T-helper 1 cell treated with Interleukin-12 subunit alpha and Interleukin-12 subunit beta and Interleukin-4 antibody, amounts not matched to agents 30 ng/mL and 1 ng/mL, for 36 hours (primary cell): ENCODE results near the gene CDH13. TPM values are rescaled to one million over a fixed set of nuclear protein-coding genes. Genes with fewer than 3 reads are reported as not detected.

Experiments used
- intact Hi-C: fragments of 100-400 bp; cut with micrococcal nuclease; formaldehyde crosslinking; loops from one replicate; pipeline ENCODE4 v1.15.1; 2024
- total RNA-seq: library from RNA; stranded (reverse); gene quantifications from 2 replicates; pipeline ENCODE4 v1.2.3, GENCODE V29; 2022

Gene CDH13
- total RNA-seq, 1 donor from 2014 or later: not detected

DNA sequence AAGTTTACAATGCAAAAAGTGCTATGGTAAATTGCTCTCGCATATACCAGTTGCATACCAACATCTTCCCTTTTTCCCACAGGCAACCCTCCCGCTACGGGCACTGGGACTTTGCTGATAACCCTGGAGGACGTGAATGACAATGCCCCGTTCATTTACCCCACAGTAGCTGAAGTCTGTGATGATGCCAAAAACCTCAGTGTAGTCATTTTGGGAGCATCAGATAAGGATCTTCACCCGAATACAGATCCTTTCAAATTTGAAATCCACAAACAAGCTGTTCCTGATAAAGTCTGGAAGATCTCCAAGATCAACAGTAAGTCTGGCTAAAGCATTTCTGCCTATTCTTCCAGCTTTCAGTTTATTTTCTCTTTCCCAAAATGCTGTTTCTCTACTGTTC is 1153.1 kb downstream of the CDH13 start:
- intact Hi-C loops: no loop called here

DNA sequence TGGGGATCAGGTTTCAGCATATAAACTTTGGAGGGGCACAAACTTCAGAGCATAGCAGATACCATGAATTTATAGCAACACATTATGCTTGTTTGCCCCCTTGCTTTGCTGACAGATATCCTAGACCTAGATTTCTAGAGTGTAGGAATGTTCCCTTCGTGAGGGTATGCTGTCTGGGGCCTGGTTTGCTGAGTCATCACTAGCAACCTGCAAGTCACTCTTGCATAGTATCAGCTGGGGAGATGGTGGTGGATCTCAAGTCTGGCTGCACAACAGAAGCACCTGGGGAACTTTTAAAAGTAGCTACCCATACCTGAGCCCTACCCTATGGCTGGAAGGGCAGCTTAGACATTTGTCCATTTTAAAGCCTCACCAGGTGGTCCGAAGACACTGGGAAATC is 1158.7 kb downstream of the CDH13 start:
- intact Hi-C loops: no loop called here

DNA sequence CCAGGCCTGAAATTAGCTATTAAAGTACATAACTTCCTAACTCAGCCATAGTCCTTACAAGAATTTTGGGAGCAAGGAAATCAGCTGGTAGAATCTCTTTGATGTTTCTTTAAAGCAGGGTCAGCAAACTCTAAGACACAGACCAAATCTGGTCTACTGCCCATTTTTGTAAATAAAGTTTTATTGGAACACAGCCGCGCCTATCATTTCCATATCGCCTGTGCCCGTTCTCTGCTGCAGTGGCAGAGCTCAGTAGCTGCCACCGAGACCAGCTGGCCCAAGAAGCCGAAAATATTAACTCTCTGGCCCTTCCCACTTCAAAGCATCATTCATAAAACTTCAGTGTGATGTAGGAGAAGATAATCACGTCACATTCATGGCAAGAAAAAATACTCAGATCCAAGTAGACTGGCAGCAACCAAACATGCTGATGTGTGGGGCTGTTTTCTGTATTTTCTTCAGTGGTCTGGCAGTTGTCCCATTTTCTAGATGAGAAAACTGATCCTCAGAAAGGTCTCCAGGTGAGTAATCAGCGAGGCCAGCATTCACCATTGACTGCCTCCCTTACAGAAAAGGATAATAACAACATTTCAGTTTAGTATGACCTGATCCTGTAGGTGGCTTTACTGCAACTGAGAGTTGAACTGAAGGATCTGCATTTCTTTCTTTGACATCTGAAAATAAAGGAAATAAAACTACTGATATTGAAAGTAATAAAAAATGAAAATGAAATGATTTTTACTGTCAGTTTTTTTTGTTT is 1163.1 kb downstream of the CDH13 start:
- intact Hi-C loops: no loop called here

DNA sequence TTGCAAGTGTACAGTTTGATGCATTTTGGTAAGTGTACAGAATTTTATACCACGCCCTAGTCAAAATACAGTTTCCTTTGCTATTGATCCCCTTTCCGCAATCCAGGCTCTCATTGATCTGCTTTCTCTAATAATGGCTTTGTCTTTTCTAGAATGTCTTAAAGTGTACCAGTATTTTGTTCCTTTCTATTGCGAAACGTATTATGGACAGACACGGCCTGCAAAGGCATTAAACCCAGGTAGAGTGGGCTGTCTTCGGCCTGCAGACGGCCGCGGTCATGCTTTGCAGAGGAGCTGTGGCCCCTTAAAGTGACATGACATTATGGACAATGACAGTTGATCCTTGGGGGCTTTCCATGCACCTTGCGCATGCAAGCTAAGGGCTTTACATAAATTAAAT is 1165.1 kb downstream of the CDH13 start:
- intact Hi-C loops: no loop called here

DNA sequence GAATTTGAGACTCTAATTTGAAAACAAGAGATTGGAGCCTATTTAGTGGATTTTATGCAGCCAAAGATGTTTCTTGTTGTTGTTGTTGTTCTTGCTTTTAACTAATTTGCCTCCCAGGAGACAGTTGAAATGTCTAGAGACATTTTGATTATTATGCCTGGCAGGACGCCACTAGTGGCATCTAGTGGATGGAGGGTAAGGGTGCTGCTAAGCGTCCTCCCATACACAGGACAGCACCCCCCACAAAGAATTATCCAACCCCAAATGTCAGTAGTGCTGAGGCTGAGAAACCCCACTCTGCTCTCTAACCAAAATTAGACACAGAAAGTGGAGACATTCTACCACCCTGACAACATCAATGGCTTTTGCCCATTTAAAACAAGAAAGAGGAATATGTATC is 1165.6 kb downstream of the CDH13 start:
- intact Hi-C loops: no loop called here

DNA sequence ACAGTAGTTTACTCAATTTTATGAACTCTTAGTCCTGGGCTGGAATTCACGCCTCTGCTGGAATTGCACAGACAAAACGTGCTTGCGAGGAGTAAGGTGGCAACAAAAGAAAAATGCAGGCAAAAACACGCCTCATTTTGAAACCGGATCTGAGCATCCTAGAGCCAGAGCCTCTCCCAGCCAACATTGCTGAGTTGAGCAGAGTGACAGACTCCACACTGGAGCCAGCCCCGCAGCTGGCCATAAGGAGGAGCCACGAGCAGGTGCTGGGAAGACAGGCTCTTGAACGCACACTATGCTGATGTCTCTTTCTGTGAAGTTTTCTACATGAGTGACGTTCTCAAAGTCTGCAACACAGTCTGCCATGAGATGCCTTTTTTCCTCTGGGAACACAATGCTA is 1166.4 kb downstream of the CDH13 start:
- intact Hi-C loops: no loop called here

DNA sequence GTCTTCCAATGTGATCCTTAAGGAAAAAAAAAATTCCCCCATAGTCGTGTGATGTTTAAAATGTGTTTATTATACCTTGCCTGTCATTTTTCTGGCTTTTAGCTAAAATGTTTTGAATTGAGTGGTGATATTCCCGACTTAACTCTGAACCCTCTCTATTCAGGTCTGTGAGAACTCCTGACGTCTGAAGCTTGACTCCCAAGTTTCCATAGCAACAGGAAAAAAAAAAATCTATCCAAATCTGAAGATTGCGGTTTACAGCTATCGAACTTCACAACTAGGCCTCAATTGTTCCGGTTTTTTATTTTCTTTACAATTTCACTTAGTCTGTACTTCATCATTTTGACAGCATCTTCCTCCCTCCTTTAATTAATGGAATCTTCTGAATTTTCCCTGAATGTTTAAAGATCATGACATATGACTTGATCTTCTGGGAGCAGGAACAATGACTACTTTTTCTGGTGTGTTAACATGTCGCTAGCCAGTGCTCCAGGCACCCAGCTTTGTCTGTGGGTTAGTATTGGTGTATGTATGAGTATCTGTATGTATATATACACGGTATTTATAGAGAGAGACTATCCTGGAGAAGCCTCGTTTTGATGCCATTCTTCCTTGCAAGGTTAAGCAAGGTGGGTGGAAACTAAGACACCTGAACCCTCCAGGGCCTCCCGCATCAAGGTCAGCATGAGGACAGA is 1168.2 kb downstream of the CDH13 start:
- intact Hi-C loops: no loop called here

DNA sequence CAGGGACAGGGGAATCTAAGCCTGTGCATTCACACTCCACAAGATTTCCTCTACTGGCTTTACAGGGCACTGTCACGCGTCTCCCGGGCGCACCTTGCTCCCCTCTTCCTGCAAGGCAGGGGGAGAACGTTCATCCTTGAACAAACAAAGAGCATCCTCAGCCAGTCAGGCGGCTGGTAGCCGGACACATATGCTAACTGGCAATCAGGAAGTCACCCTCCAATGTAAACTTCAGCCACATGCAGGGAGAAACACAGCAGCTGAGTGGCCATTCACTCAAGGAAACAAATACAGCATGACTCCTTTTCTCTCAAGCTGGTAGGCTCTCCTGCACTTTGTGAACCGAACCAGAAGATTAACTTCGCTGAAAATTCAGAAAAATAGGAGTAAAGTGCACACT is 1170.2 kb downstream of the CDH13 start:
- intact Hi-C loops: no loop called here

DNA sequence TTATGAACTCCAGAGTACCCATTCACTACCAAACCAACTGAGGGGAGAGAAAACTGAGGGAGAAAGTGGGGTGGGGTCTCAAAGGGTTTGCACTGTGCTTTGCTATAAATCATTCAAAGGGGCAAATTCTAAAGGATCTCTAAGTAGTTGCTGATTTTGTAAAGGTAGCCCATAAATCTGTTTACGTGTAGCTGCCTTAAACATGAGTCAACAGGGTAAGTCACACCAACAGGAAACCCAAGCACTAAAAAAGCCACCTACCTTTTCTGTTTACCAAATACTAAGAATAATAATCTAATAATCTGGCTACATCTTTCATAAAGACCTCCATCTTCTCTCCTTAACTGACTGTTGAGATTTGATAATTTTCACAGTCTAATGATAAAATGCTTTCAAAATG is 1172.6 kb downstream of the CDH13 start:
- intact Hi-C loops: no loop called here

DNA sequence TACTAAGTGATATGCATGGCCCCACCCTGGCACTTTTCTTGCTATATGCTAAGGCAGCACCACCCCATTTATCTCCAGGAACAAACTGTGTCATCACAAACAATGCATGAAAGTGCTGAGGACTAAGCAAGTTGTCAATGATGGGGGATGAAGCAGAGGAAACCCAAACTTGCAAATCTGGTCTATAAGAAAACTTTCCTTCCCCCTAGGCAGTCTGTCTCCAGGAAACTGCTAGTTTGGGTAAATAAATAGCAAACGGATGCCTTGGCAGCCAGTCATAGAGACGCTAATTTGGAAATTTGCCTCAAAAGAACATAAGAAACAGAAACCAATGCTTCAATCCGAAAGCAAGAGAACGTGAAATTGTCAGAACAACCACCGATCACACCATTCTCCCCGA is 1175.4 kb downstream of the CDH13 start:
- intact Hi-C loops: no loop called here

DNA sequence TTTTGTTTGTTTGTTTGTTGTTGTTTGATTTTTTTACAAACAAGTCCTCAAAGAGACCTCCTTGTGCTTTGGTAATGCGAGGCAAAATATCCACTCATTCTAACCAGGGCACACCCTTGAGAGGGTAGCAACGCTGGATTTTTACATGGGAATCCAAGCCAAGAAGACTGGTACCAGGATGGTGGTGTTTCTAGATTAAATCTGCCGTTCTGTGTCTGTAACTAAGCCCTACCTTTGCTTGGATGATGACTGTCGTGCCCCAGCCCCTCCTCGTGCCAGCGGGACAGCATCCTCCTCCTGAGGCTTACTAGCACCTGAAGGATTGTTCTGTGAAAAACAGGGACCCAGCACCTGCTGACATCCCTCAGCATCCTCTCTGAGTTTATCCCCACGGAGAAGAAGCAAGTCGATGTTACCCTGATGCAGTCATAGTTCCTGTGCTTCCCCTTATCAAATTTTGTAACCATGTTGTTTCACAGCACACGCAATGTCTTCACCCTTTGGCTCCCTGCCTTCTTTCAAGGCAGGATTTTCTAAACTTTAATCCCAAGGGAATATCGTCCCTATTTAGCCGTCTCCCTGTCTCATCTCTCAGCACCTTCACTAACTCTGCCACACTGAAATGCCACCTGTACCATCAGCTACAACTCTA is 1175.9 kb downstream of the CDH13 start:
- intact Hi-C loops: no loop called here

DNA sequence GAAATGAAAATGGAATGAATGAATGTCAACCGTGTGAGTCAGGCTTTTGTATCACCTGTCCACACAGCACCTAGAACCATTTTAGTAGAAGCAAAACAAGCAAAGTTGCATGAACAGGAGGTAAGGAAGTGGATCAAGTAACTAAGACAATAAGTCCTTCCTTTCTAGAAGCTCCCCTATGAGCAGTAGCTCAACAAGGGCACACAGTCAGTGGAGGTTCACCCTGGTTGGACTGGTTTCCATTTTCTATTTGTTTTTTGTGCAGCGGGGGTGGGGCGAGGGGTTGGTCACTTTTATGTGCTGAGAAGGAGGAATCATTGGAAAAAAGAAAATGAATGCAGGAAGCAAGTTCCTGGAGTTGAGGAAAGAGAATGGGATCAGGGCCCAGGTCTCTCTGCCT is 1177.0 kb downstream of the CDH13 start:
- intact Hi-C loops: no loop called here

DNA sequence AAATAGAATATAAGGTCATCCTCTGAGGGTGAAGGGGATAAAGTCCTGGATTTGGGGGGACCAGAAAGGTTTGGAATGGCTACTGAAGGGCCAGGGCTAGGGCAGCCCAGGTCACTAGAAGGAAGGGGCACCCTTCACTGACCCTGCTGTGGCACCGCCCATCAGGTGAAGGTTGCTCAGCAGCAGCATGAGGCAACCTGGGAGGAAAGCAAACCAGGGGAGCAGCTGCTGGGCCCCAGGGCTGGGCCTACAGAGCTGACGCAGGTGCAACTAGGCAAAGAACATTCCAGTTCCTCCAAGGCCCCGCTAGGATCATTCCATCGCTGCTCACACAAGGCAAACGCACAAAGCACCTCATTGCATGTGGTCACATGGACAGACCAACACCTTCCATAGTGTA is 1177.6 kb downstream of the CDH13 start:
- intact Hi-C loops: no loop called here

DNA sequence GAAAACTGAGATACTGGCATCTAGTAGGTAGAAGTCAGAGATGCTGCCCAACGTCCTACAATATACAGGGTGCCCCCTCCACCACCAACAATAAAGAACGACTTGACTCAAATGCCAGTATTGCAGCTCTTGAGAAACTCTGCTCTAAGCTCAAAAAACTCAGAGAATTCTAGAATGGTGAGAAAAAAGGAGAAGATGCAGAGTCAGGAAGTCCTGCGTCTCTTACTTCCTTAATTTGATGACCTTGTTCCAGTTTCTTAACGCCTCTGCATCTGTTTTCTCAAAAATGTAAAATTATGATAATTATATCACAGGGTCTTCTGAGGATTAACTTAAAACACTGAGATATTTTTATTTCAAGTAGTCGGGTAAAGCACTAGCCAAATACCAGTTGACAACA is 1179.3 kb downstream of the CDH13 start:
- intact Hi-C loops: loop anchor here (2.0 to 5.0 kb wide), 7 partner anchors 381 to 1794 kb away; partner anchors contain the start of genes KIAA0513, SDR42E1, TAF1C and ZDHHC7

DNA sequence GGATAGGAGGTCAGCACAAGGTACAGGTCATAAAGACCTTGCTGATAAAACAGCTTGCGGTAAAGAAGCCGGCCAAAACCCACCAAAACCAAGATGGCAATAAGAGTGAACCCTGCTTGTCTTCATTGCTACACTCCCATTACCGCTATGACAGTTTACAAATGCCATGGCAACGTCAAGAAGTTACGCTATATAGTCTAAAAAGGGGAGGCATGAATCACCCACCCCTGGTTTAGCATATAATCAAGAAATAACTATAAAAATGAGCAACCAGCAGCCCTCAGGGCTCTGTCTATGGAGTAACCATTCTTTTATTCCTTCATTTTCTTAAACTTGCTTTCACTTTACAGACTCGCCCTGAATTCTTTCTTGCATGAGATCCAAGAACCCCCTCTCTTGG is 1180.0 kb downstream of the CDH13 start:
- intact Hi-C loops: loop anchor here (1.0 to 5.0 kb wide), 12 partner anchors 30 to 1794 kb away; partner anchors contain the start of genes DNAAF1, HSDL1, KIAA0513 and MBTPS1

DNA sequence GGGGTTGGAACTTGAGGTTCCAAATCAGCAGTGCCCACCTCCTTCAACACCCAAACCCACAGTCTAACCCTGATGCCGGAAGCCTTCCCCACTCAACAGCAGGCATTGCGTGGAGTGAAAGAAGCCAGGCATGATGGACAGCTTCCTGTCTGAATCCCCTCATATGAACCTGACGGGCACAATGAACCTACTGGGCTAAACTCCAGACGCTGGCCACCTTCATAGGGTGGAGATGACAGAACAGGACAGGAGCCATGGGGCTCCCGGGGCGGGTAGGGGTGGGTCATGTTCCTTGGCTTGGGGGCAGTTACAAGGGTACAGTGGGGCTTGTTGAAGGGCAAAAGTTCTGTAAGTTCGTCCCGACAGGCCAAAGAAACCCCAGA is 1180.5 kb downstream of the CDH13 start:
- intact Hi-C loops: loop anchor here (1.0 to 5.0 kb wide), 12 partner anchors 29 to 1795 kb away; partner anchors contain the start of genes DNAAF1, HSDL1, KIAA0513 and MBTPS1

DNA sequence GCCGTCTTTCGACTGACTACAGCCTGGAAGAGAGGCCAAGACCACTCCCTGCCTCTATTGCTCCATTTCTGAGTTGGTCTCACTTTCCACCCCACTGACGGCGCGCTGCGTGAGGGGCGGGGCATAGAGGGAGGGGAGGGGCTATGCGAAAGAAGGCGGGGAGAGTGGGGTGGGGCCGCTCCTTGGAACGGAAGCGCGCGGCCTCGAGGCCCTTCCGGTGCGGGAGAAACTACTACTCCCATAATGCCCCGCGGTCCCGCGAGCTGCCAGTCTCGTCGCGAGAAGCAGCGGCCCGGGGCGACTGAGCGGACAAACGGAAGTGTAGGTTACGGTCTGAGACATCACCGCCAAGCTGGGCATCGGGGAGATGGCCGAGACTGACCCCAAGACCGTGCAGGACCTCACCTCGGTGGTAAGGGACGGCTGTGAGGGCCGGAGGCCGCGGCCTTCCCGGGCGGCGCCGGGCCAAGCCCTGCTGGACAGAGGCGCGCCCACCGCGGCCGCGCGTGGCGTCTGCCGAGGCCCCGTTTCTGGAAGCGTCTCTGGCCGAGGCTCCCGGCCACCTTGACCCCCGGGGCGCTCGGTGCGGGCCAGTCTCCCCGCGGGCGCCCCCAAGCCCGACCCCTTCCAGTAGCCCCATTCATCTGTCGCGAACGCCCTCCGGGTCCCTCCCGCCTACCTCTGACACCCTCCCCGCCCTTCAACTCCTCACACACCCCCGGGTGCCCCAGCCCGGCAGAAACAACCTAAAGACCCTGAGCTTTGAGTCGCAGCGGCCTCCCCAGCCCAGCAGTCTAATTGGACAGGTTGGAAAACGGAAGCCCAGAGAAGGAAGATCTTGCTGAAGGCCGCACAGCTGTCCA is 1181.2 kb downstream of the CDH13 start, which contains the start of gene HSBP1:
Gene HSBP1 (plus strand): TSS at position 269 of the 863 bp plus-strand sequence. CDS start 99 bp downstream, at position 368.
- intact Hi-C loops: loop anchor here (1.0 to 5.0 kb wide), 14 partner anchors 18 to 1796 kb away; partner anchors contain the start of genes DNAAF1, HSDL1, KIAA0513 and MBTPS1

DNA sequence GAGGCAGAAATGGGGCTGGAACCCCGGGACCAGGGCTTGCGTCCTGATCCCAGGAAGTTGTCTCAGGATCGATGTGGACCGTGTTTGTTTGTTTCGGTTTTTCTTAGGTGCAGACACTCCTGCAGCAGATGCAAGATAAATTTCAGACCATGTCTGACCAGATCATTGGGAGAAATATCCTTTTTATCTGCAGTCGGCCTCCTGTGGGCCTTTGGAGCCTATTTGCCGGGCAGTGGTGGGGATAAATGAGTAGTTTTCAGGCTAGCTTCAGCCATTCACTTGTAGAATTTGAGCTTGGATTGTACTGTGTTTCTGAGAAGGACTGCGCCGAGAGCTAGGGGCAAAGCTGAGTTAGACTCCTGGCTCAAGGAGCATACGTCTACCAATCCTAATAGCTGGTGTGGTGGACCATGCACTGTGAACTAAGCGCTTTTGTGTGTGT is 1181.8 kb downstream of the CDH13 start:
- intact Hi-C loops: loop anchor here (1.0 to 5.0 kb wide), 7 partner anchors 18 to 1796 kb away; partner anchors contain the start of genes KIAA0513, OSGIN1, SDR42E1 and ZDHHC7

DNA sequence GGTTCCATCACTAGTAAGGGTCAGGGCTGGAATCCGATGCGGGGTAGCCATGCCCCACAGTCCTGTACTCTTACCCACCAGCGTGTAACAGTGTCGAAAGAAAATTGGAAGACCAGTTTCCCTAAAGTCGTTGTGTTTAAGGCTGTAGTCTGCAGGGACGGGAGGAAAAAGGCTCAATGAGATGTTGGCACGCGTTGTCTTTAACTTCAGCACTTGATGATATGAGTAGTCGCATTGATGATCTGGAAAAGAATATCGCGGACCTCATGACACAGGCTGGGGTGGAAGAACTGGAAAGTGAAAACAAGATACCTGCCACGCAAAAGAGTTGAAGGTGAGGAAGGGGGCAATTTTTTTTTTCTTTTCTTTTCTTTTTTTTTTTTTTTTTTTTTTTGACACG is 1182.3 kb downstream of the CDH13 start:
- intact Hi-C loops: loop anchor here (5.0 kb wide), 5 partner anchors 1152 to 1797 kb away; partner anchors contain the start of genes KIAA0513, SDR42E1 and ZDHHC7

DNA sequence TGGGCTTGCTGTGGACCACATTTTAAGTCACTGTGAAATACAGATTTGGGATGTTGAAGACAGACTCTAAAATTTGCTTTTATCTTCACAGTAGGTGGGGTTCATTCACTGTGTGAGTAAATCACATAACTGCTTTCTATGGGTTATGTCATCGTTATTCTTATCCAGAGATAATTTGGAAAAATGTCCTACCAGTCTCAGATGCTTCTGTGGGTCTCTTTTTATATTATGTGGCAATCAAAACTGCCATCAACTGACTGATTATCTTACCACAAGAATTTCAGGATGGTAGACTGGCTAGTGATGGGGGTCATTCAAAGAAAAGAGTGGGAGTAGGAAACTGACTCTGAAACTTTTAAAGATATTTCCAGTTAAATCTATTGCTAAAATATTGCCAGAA is 1184.1 kb downstream of the CDH13 start:
- intact Hi-C loops: no loop called here
